ENCODE results near the gene SRGAP1.
"Not testable (repeated sequence)": the region's sequence is repeated elsewhere in the genome, so short reads cannot be mapped to it uniquely, and the experiment has no call there.

The SRGAP1 gene

GRCh38 chr12:64131456-64131855 is 287.0 kb downstream of the SRGAP1 start:
- DNase-seq: not testable (repeated sequence)

- not testable (repeated sequence) for DNase-seq
These were observed 288.2 kb downstream of the SRGAP1 start for GRCh38 chr12:64132672-64133071.

DNA sequence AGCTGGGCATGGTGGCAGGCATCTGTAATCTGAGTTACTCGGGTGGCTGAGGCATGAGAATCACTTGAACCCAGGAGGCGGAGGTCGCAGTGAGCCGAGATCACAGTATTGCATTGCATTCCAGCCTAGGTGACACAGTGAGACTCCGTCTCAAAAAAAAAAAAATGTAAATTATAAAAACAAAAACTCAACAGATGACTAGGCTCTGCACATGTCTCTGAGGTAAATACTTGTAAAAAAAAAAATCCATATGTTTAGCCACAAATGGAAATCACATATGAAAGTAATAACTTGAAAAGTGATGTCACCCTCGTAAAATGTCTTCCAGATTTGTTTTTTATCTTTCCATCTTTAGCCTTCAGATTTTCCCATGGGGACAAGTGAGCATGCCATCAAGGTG is 292.6 kb downstream of the SRGAP1 start:
- DNase-seq: no peak

DNA sequence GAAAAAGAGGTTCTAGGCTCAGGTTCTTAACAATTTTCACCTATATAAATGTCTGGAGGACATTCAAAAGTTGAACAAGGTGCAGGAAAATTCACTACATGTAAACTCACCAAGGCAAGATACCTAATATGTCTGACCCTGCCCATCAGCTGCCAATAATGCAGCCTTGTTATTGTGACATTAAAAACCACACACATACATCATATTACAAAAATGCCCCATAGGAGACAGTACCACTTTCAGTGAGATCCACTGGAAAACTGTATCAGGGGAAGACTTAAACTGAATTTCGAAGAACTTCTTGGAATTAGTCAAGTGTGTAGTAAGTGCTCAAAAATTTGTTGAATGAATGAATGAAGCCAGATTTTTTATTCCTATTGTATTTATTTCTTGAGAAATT is 294.5 kb downstream of the SRGAP1 start:
- DNase-seq: no peak

DNA sequence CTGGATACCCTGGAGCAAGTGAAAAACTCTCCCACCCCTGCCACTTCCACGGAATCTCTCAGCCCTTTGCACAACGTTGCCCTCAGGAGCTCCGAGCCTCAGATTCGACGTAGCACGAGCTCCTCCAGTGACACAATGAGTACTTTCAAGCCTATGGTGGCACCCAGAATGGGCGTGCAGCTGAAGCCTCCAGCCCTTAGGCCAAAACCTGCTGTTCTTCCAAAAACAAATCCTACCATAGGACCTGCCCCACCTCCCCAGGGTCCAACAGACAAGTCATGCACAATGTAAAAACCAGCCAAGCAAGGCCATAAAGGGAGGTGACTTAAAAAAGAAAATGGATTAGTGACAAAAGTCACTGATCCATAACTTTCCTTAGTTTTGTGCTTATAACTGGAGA is 297.9 kb downstream of the SRGAP1 start:
- DNase-seq: no peak

- DNase-seq: no peak
These were observed 298.3 kb downstream of the SRGAP1 start for GRCh38 chr12:64142784-64143183.

DNA sequence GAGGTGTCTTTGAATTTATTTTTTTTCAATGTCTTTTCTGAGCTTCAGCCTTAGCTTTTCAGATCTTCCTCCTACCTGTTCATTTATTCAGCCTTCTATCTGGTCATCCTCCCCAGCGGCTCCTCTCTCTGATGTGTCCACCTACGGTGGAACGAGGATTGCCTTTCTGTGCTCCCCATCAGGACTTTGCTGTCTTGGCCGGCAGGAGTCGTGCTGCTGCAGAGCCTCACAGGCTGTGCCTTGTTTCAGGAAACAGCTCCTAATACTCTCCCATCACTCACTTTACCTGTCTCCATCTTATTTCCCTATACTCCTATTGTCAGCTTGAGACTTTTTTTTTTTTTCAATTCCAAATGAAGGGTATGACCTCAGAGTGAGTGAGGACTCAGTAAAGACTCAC is 300.7 kb downstream of the SRGAP1 start:
- DNase-seq: no peak

GRCh38 chr12:64147011-64147631 is 302.6 kb downstream of the SRGAP1 start:
- no peak for DNase-seq

- DNase-seq: no peak
These were observed 303.4 kb downstream of the SRGAP1 start for GRCh38 chr12:64147875-64148274.

DNA sequence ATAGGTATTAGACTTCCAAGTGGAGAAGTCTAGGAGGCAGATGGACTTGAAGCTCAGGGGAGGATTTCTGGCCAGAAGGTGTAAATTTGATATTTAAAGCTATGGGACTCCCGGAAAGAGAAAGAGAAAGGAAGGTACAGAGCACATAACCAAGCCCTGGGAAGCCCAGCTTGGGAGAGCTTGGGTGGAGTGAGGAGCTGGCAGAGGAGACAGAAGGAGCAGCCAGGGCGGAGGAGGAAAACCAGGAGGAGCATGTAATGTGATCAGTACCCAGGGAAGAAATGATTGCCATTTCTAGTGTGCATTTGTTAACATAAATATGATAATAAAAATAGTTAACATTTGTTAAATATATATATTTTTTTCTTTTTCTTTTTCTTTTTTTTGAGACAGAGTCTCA is 310.2 kb downstream of the SRGAP1 start:
- no peak for DNase-seq

GRCh38 chr12:64157110-64157509 is 312.6 kb downstream of the SRGAP1 start:
- DNase-seq: no peak

DNA sequence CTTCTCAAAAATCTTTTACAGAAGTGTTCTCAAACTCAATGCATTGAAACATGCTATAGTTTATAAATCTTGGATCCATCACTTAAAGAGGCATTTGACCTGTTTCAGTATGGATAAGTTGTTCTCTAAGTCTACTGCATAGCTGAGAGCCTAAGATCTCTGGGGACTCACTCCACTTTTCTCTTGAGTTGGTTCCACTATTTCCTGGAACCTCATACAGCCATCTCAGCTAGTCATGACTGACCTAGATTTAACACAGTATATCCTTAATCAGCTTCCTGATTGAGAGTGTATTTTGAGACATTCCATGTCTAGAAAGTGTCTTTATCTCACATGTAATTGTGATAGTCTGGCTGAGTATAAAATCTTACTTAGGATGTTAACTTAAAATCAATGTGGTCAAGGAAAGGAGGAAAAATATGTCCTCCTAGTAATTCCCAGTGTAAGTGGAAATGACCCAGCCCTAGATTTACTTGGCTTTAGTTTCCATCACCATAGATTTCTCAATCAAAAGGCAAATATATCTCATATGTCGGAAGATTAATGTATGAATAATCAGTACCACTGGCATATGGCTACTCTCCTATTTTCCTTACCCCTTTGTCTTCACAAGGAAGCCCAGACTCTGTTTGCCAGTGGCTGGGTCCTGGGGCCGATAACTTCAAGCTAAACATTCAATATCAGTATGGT is 315.7 kb downstream of the SRGAP1 start:
- no peak for DNase-seq

DNA sequence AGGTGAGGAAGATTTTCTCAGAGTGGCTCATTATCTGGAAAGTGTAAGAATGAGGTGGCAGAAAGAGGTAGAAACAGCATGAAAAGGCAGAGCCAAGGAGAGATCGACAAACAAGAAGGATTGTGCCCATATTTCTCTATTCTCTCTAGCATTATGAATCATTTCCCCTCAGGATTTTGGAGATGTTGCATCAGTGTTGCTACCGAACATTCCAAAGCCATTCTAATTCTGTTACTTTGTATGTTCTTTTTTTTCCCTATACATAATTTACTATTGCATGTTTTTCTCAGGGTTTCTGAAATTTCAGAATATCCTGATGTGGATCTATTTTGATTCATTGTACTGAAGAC is 316.2 kb downstream of the SRGAP1 start:
- no peak for DNase-seq

GRCh38 chr12:64166606-64167005 is 322.1 kb downstream of the SRGAP1 start:
- DNase-seq: not testable (repeated sequence)

DNA sequence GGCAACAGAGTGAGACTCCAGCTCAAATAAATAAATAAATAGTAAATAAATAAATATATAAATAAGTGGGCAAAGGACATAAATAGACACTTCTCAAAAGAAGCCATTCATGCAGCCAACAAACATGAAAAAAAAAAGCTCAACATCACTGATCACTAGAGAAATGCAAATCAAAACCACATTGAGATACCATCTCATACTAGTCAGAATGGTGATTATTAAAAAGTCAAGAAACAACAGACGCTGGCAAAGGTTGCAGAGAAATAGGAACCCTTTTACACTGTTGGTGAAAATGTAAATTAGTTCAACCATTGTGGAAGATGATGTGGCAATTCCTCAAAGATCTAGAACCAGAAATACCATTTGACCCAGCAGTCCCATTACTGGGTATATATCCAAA is 322.5 kb downstream of the SRGAP1 start:
- DNase-seq: not testable (repeated sequence)

DNA sequence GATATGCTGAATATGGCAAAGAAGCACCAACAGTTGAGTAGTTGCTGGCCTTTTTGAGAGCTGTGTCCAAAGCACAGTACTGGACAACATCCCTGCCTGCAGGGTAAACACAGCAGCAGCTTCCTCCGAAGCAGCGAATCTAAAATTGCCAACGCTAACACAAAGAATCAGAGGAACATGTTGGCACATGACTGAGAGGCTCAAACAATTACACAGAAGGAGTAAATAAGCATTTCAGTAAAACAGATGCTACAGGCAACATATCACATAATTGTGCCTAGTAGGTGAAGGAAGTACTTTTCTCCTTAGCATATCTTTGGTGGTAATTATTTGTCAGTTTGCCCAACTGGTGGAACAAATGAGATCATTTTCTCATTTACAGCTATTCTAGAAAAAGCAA is 325.5 kb downstream of the SRGAP1 start:
- DNase-seq: no peak

- DNase-seq: no peak
These were observed 326.2 kb downstream of the SRGAP1 start for GRCh38 chr12:64170730-64171129.

- DNase-seq: no peak
These were observed 327.2 kb downstream of the SRGAP1 start for GRCh38 chr12:64171715-64172114.

GRCh38 chr12:64172143-64172970 is 327.9 kb downstream of the SRGAP1 start:
- no peak for DNase-seq

GRCh38 chr12:64173456-64173855 is 329.0 kb downstream of the SRGAP1 start:
- DNase-seq: no peak

DNA sequence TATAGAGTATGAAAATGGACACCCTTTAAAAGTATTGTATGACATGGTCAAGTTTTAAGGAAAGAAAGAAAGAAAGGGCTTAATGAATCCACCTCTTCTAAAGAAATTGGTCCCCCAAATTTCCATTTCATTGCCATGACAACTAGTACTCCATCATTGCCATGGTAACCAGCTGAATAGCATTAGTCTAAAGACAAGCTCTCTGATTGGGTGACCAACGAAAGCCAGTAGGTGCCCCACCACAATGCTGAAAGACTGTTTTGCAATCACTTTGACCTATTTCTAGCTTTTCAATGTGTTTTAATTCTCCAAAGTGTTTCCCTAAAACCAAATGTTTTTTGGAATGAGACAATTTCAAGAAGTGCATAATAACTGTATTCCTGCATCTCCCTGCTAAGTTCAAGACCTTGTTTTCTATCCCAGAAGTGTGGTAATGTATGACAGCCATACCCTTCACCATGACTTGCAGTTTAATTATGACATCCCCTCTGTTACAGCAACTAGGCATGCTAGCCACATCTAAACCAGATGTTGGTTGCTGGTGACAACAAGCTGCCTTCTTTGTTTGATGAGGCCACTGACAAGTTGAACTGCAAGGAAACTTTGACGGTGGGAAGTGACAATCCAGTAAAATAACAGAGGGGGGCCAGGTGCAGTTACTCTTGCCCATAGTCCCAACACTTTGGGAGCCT is 330.9 kb downstream of the SRGAP1 start:
- no peak for DNase-seq

DNA sequence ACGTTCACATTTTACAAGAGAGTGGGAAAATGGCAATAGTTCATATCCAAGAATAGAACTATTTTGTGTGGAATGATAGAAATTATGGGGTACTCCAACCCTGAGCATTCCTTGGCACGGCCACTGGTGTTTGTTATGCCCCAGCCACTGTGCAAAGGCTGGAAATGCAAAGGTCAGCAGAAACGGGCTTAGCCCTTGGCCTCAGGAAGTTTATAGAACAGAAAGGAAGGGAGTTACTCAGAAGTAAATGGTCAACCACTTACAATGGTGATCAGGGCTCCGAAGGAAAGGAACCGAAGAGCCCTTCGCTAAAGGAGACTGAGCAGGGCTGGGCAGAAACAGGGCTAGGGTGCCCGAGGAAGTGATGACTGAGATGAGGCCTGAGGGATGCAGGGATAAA is 332.5 kb downstream of the SRGAP1 start:
- DNase-seq: no peak

- no peak for DNase-seq
These were observed 333.6 kb downstream of the SRGAP1 start for GRCh38 chr12:64178122-64178521.
